ENCODE measurements around the gene MARVELD1. TPM values are rescaled to one million over a fixed set of nuclear protein-coding genes. Genes with fewer than 3 reads are reported as not detected.

MARVELD1 gene
- total RNA-seq, 2 experiments from 2014 or later = 0.13 TPM; not detected in 1

DNA sequence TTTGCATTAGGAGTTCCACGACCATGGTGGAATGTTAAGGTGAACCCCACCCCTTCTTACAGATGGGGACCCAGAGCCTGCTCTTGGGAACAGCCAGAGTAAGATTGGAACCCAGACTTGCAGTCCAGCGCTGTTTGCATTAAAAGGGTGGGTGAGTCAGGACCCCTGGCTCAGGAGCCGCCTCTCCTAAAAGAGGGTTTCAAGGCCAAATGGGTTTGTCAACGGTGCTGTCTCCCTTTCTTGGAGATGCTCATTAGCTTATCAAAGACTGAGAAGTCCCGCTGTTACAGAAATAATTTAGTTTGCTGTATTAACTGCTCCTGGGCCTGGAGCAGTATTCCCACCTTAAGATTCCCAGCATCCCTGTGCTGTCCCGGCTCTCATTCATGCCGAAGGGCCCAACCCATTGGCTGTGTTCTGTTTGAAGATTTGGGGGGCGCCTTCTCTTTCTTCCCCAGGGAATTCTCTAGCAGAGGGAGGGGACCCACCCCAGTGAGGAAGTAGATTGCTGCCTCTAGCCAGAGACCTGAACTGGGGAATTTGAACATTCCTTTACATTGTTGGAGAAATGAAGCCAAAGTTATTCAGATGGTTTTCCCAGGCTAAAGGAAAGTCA lies 1.8 kb downstream of the MARVELD1 start:
- H3K4me2 ChIP-seq (ENCODE audit: low read length) = no peak overlapping the region
- BruUV-seq (replicated peaks) = no TSS peak
- H3K9me2 ChIP-seq (ENCODE audit: insufficient read depth, low read length) = no peaks in the 10 kb centered on the region
- no peak for DNase-seq (ENCODE audit: low spot score)
- H3K9me3 ChIP-seq (ENCODE audit: low read length) = no peaks in the 10 kb centered on the region
- no peak overlapping the region for H2AFZ ChIP-seq (ENCODE audit: low read length)
- H3K4me1 ChIP-seq (ENCODE audit: insufficient read depth, low read length, poor library complexity, severe bottlenecking) = no peaks in the 10 kb centered on the region
- POLR2A ChIA-PET = no interaction called here
- no peaks in the 10 kb centered on the region for H3K79me2 ChIP-seq (ENCODE audit: insufficient read depth, low read depth, low read length)
- H4K20me1 ChIP-seq (ENCODE audit: insufficient read depth, low read length) = no peaks in the 10 kb centered on the region
- no peak overlapping the region for H3K27ac ChIP-seq (ENCODE audit: low read depth, low read length, poor library complexity, severe bottlenecking)
- CTCF ChIA-PET (ENCODE audit: unreplicated experiment) = no interaction called here
- TF ChIP-seq EZH2phosphoT487 (IDR thresholded peaks at IDR 0.05; ENCODE audit: borderline replicate concordance, low read depth, low read length) = no peak
- H3K36me3 ChIP-seq (ENCODE audit: insufficient read depth, low read length) = no peaks in the 10 kb centered on the region
- H3K4me3 ChIP-seq (ENCODE audit: low read depth, low read length, poor library complexity, severe bottlenecking) = no peak overlapping the region
- intact Hi-C loops (cut with micrococcal nuclease; ENCODE audit: unreplicated experiment) = no loop called here

DNA sequence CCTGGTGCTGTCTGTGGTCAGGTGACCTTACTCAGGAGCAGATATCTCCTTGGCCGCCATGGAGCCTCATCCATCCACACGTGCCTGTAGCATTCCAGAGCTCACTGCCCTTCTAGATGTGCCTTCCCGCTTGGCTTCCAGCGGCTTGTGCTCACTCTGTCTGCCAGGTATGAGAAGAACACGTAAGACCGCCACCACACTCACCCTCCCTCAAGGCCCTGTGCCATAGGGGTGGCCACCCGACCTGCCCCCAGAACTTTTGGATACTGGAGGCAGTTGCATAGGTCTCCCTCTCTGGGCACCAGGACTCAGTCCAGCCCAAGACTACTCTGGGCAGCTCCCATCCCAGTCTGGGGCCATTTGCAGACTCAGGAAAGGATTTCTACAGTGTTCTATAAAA lies 4.1 kb downstream of the MARVELD1 start:
- no TSS peak for BruUV-seq (replicated peaks)
- H3K36me3 ChIP-seq (ENCODE audit: insufficient read depth, low read length) = no peaks in the 10 kb centered on the region

DNA sequence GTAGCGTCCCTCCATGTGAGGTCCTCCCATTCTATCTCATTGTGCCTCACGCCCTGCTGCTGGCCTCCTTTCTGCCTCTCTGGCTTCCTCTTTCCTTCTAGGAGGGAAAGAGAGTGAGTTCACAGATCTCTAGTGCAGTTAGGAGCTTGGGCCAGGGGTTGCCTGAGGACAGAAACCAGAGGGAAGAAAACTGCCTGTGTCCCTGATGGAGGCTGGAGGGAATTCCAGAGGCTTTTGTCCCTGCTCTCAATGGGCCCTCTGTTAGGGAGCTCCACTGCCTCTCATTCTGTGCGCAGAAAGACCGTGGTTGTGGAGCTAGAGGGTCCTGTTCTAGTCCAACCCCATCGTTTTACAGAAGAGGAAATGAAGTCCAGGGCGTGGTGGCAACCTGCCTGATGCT lies 4.6 kb downstream of the MARVELD1 start:
- no peaks in the 10 kb centered on the region for H4K20me1 ChIP-seq (ENCODE audit: insufficient read depth, low read length)
- intact Hi-C loops (cut with micrococcal nuclease; ENCODE audit: unreplicated experiment) = no loop called here
- DNase-seq (ENCODE audit: low spot score) = no peak
- CTCF ChIA-PET (ENCODE audit: unreplicated experiment) = no interaction called here
- H3K4me2 ChIP-seq (ENCODE audit: low read length) = no peak overlapping the region
- no peaks in the 10 kb centered on the region for H3K36me3 ChIP-seq (ENCODE audit: insufficient read depth, low read length)
- H3K4me3 ChIP-seq (ENCODE audit: low read depth, low read length, poor library complexity, severe bottlenecking) = no peak overlapping the region
- H3K9me3 ChIP-seq (ENCODE audit: low read length) = no peaks in the 10 kb centered on the region
- TF ChIP-seq, protein P1, sequence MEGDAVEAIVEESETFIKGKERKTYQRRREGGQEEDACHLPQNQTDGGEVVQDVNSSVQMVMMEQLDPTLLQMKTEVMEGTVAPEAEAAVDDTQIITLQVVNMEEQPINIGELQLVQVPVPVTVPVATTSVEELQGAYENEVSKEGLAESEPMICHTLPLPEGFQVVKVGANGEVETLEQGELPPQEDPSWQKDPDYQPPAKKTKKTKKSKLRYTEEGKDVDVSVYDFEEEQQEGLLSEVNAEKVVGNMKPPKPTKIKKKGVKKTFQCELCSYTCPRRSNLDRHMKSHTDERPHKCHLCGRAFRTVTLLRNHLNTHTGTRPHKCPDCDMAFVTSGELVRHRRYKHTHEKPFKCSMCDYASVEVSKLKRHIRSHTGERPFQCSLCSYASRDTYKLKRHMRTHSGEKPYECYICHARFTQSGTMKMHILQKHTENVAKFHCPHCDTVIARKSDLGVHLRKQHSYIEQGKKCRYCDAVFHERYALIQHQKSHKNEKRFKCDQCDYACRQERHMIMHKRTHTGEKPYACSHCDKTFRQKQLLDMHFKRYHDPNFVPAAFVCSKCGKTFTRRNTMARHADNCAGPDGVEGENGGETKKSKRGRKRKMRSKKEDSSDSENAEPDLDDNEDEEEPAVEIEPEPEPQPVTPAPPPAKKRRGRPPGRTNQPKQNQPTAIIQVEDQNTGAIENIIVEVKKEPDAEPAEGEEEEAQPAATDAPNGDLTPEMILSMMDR (conservative IDR thresholded peaks at IDR 0.05; ENCODE audit: low read length) = no peak
- TF ChIP-seq EZH2phosphoT487 (IDR thresholded peaks at IDR 0.05; ENCODE audit: borderline replicate concordance, low read depth, low read length) = no peak
- H3K27ac ChIP-seq (ENCODE audit: low read depth, low read length, poor library complexity, severe bottlenecking) = no peak overlapping the region
- no peaks in the 10 kb centered on the region for H3K4me1 ChIP-seq (ENCODE audit: insufficient read depth, low read length, poor library complexity, severe bottlenecking)
- H3K79me2 ChIP-seq (ENCODE audit: insufficient read depth, low read depth, low read length) = no peaks in the 10 kb centered on the region
- H2AFZ ChIP-seq (ENCODE audit: low read length) = no peak overlapping the region
- H3K9me2 ChIP-seq (ENCODE audit: insufficient read depth, low read length) = no peaks in the 10 kb centered on the region
- BruUV-seq (replicated peaks) = no TSS peak
- POLR2A ChIA-PET = interaction anchor here (0.5 kb wide), 1 partner anchor 1565 kb away, joined by 4 read pairs; no protein-coding TSS in a partner anchor

More for the DNA sequence above, 4.1 kb downstream of the MARVELD1 start:
- Histone ChIP-seq H3K9me2 (ENCODE audit: insufficient read depth, low read length) (no peaks in the 10 kb centered on the region), H3K4me2 (ENCODE audit: low read length) (no peak overlapping the region), H3K27ac (ENCODE audit: low read depth, low read length, poor library complexity, severe bottlenecking) (no peak overlapping the region), H3K4me1 (ENCODE audit: insufficient read depth, low read length, poor library complexity, severe bottlenecking) (no peaks in the 10 kb centered on the region), H3K9me3 (ENCODE audit: low read length) (no peaks in the 10 kb centered on the region), H3K79me2 (ENCODE audit: insufficient read depth, low read depth, low read length) (no peaks in the 10 kb centered on the region), H3K4me3 (ENCODE audit: low read depth, low read length, poor library complexity, severe bottlenecking) (no peak overlapping the region), H2AFZ (ENCODE audit: low read length) (no peak overlapping the region), H4K20me1 (ENCODE audit: insufficient read depth, low read length) (no peaks in the 10 kb centered on the region)
- POLR2A ChIA-PET = interaction anchor here (0.5 kb wide), 2 partner anchors 478 to 1565 kb away, joined by 3 to 4 read pairs; no protein-coding TSS in a partner anchor
- CTCF ChIA-PET (ENCODE audit: unreplicated experiment) = interaction anchor here (1.2 kb wide), 1 partner anchor 17 kb away, joined by 4 read pairs; no protein-coding TSS in a partner anchor
- intact Hi-C loops (cut with micrococcal nuclease; ENCODE audit: unreplicated experiment) = no loop called here
- no peak for TF ChIP-seq EZH2phosphoT487 (IDR thresholded peaks at IDR 0.05; ENCODE audit: borderline replicate concordance, low read depth, low read length)
- TF ChIP-seq, protein P1 (conservative IDR thresholded peaks at IDR 0.05; ENCODE audit: low read length) = no peak
- DNase-seq (ENCODE audit: low spot score) = no peak
